SK-N-SH treated with all-trans-retinoic acid at 6 μM for 48 hours (cell line): ENCODE results near the gene FBXO10.

Source experiments
- ATAC-seq: fragments of 200-7000 bp; cut with Tn5 transposase; 3 replicates; pipeline ENCODE4 v1.9.1; 2020; ENCODE audit warnings: mild to moderate bottlenecking, moderate library complexity
- ARNTL ChIP-seq: fragments of 450-650 bp; formaldehyde crosslinking; IDR thresholded peaks from 2 replicates; pipeline ENCODE4 v1.5.0; 2020; ENCODE audit warnings: low read depth, mild to moderate bottlenecking, moderate library complexity, borderline replicate concordance
- BACH2 ChIP-seq: fragments of 250-450 bp; sonication (Bioruptor Pico); IDR thresholded peaks from 2 replicates; pipeline ENCODE4 v1.9.0; 2021; ENCODE audit warnings: mild to moderate bottlenecking, borderline replicate concordance
- CREB5 ChIP-seq: fragments of 250-450 bp; sonication (Bioruptor Pico); IDR thresholded peaks from 2 replicates; pipeline ENCODE4 v1.5.1; 2020; ENCODE audit warnings: low read depth, mild to moderate bottlenecking, moderate library complexity
- CSDC2 ChIP-seq: fragments of 250-450 bp; sonication (Bioruptor Pico); IDR thresholded peaks from 2 replicates; pipeline ENCODE4 v1.5.0; 2020; ENCODE audit warnings: mild to moderate bottlenecking, moderate library complexity
- CSRNP3 ChIP-seq: fragments of 250-450 bp; sonication (Bioruptor Pico); IDR thresholded peaks from 2 replicates; pipeline ENCODE4 v1.5.1; 2021; ENCODE audit warnings: mild to moderate bottlenecking, moderate library complexity
- ESRRG ChIP-seq: fragments of 250-450 bp; sonication (Bioruptor Pico); IDR thresholded peaks from 2 replicates; pipeline ENCODE4 v1.6.1; 2021; ENCODE audit warnings: mild to moderate bottlenecking
- ISL1 ChIP-seq: fragments of 250-450 bp; sonication (Bioruptor Pico); IDR thresholded peaks from 2 replicates; pipeline ENCODE4 v2.1.2; 2022; ENCODE audit warnings: mild to moderate bottlenecking, moderate library complexity
- OSR1 ChIP-seq: fragments of 250-450 bp; sonication (Bioruptor Pico); IDR thresholded peaks from 2 replicates; pipeline ENCODE4 v1.8.0; 2022; ENCODE audit warnings: moderate library complexity, mild to moderate bottlenecking, inconsistent platforms
- PATZ1 ChIP-seq: fragments of 250-450 bp; sonication (Bioruptor Pico); IDR thresholded peaks from 2 replicates; pipeline ENCODE4 v1.8.0; 2020; ENCODE audit warnings: mild to moderate bottlenecking, moderate library complexity, borderline replicate concordance
- POU6F1 ChIP-seq: fragments of 250-450 bp; sonication (Bioruptor Pico); IDR thresholded peaks from 2 replicates; pipeline ENCODE4 v1.8.0; 2021; ENCODE audit warnings: low read depth, mild to moderate bottlenecking, moderate library complexity, borderline replicate concordance
- PPARA ChIP-seq: fragments of 250-450 bp; sonication (Bioruptor Pico); IDR thresholded peaks from 2 replicates; pipeline ENCODE4 v1.5.0; 2020; ENCODE audit warnings: mild to moderate bottlenecking, borderline replicate concordance
- RARB ChIP-seq: fragments of 250-450 bp; sonication (Bioruptor Pico); IDR thresholded peaks from 2 replicates; pipeline ENCODE4 v1.8.0; 2021; ENCODE audit warnings: mild to moderate bottlenecking, moderate library complexity
- SNAI2 ChIP-seq: fragments of 250-450 bp; sonication (Bioruptor Pico); IDR thresholded peaks from 2 replicates; pipeline ENCODE4 v1.5.0; 2020; ENCODE audit warnings: mild to moderate bottlenecking, moderate library complexity
- TOX ChIP-seq: fragments of 250-450 bp; sonication (Bioruptor Pico); IDR thresholded peaks from 2 replicates; pipeline ENCODE4 v1.8.0; 2021; ENCODE audit warnings: mild to moderate bottlenecking, moderate library complexity, borderline replicate concordance
- TSHZ2 ChIP-seq: fragments of 250-450 bp; sonication (Bioruptor Pico); IDR thresholded peaks from 2 replicates; pipeline ENCODE4 v1.5.0; 2020; ENCODE audit warnings: mild to moderate bottlenecking, moderate library complexity
- ZC3H10 ChIP-seq: fragments of 250-450 bp; sonication (Bioruptor Pico); IDR thresholded peaks from 2 replicates; pipeline ENCODE4 v1.5.1; 2021; ENCODE audit warnings: mild to moderate bottlenecking, moderate library complexity
- ZFP3 ChIP-seq: fragments of 250-450 bp; sonication (Bioruptor Pico); IDR thresholded peaks from 2 replicates; pipeline ENCODE4 v1.5.0; 2020; ENCODE audit warnings: mild to moderate bottlenecking, moderate library complexity
- ZFP30 ChIP-seq: fragments of 450-650 bp; formaldehyde crosslinking; IDR thresholded peaks from 2 replicates; pipeline ENCODE4 v1.5.0; 2022; ENCODE audit warnings: mild to moderate bottlenecking, moderate library complexity
- ZNF565 ChIP-seq: fragments of 450-650 bp; formaldehyde crosslinking; conservative IDR thresholded peaks from 2 replicates; pipeline ENCODE4 v1.5.0; 2020; ENCODE audit warnings: low read depth, mild to moderate bottlenecking, moderate library complexity
- ZNF70 ChIP-seq: fragments of 450-650 bp; formaldehyde crosslinking; IDR thresholded peaks from 2 replicates; pipeline ENCODE4 v1.5.0; 2020; ENCODE audit warnings: mild to moderate bottlenecking, moderate library complexity
- ZNF8 ChIP-seq: fragments of 450-650 bp; formaldehyde crosslinking; IDR thresholded peaks from 2 replicates; pipeline ENCODE4 v1.5.0; 2020; ENCODE audit warnings: mild to moderate bottlenecking, moderate library complexity

FBXO10 gene

GRCh38 chr9:37574241-37574721 is 1.9 kb downstream of the FBXO10 start:
- TF ChIP-seq OSR1 (no peak), ISL1 (CRISPR knock-in tag) (no peak), RARB (no peak), TOX (CRISPR knock-in tag) (no peak), ARNTL (CRISPR knock-in tag) (no peak), ZC3H10 (no peak), ZNF565 (no peak), ESRRG (CRISPR knock-in tag) (no peak), CREB5 (no peak), ZNF8 (CRISPR knock-in tag) (no peak), PPARA (CRISPR knock-in tag) (no peak), ZNF70 (CRISPR knock-in tag) (no peak), POU6F1 (CRISPR knock-in tag) (no peak), CSRNP3 (CRISPR knock-in tag) (no peak), ZFP30 (no peak), ZFP3 (CRISPR knock-in tag) (no peak), CSDC2 (CRISPR knock-in tag) (no peak), BACH2 (CRISPR knock-in tag) (no peak)
- ATAC-seq, result no peak

GRCh38 chr9:37571282-37571681 is 4.9 kb downstream of the FBXO10 start:
- TF ChIP-seq RARB, result no peak
- TF ChIP-seq BACH2 (CRISPR knock-in tag), result no peak
- no peak for TF ChIP-seq CSDC2 (CRISPR knock-in tag)
- no peak for TF ChIP-seq ISL1 (CRISPR knock-in tag)
- TF ChIP-seq ZNF565, result no peak
- TF ChIP-seq PPARA (CRISPR knock-in tag), result no peak
- no peak for TF ChIP-seq ESRRG (CRISPR knock-in tag)
- TF ChIP-seq TSHZ2 (CRISPR knock-in tag), result no peak
- TF ChIP-seq OSR1, result no peak
- TF ChIP-seq SNAI2 (CRISPR knock-in tag), result no peak
- TF ChIP-seq ZFP3 (CRISPR knock-in tag), result no peak
- TF ChIP-seq CREB5, result no peak
- TF ChIP-seq CSRNP3 (CRISPR knock-in tag), result no peak
- TF ChIP-seq ARNTL (CRISPR knock-in tag), result no peak
- TF ChIP-seq PATZ1, result no peak
- no peak for TF ChIP-seq ZC3H10
- no peak for ATAC-seq
